Nephron progenitor cell (in vitro differentiated cells): Measurements from ENCODE around the gene IDNK.
"Not testable (repeated sequence)": the region's sequence is repeated elsewhere in the genome, so short reads cannot be mapped to it uniquely, and the experiment has no call there.

Source experiments
- DNase-seq: peaks from one replicate; pipeline ENCODE4 v3.0.0; 2021
- H3K27ac Mint-ChIP-seq: 2 replicates; pipeline ENCODE4 v1.8.0; 2021; ENCODE audit warnings: mild to moderate bottlenecking, moderate library complexity, mixed read lengths
- H3K27me3 Mint-ChIP-seq: 2 replicates; pipeline ENCODE4 v1.8.0; 2021; ENCODE audit warnings: mild to moderate bottlenecking, low read depth, mixed read lengths; ENCODE audit not compliant: poor library complexity
- H3K36me3 Mint-ChIP-seq: 2 replicates; pipeline ENCODE4 v1.8.0; 2021; ENCODE audit warnings: low read depth, mixed read lengths
- H3K4me1 Mint-ChIP-seq: 2 replicates; pipeline ENCODE4 v1.8.0; 2021; ENCODE audit warnings: mixed read lengths
- H3K4me3 Mint-ChIP-seq: 2 replicates; pipeline ENCODE4 v1.8.0; 2021; ENCODE audit warnings: mild to moderate bottlenecking, moderate library complexity, mixed read lengths
- H3K9me3 Mint-ChIP-seq: 2 replicates; pipeline ENCODE4 v1.8.0; 2021; ENCODE audit warnings: mild to moderate bottlenecking, moderate library complexity, mixed read lengths
- CTCF ChIP-seq: fragments of 200-600 bp; sonication (generic); IDR thresholded peaks from 2 replicates; pipeline ENCODE4 v1.5.0; 2021; ENCODE audit warnings: antibody characterized with exemption

The IDNK gene

DNA sequence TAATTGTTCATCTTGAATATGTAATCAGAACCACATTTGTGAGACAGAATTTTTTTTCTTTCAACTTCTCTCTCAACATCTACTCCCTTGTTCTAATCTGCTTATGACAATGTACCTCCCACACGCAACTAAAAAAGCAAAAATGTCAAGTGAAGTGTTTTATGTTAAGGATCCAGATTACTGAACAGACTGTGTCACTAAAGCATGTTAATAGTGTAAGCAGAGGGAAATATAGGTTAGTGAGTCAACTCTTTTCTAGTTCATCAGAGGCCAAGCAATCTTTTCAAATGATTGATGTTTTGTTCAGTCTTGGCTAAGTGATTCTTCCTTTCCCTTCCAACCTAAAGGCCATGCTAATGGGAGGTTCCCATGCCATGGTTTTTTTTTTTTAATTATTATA is 34.7 kb upstream of the IDNK start:
- no peak for DNase-seq
- Mint-ChIP-seq H3K27me3 (no peaks in the 10 kb centered on the region), H3K36me3 (no peaks in the 10 kb centered on the region), H3K9me3 (peaks cover 5% of the 10 kb centered on the region), H3K27ac (no peak overlapping the region), H3K4me1 (no peaks in the 10 kb centered on the region), H3K4me3 (no peak overlapping the region)
- no peak for TF ChIP-seq CTCF

GRCh38 chr9:83596899-83597504 is 25.9 kb upstream of the IDNK start:
- H3K27me3 Mint-ChIP-seq, result peaks cover 7% of the 10 kb centered on the region
- no peaks in the 10 kb centered on the region for H3K4me1 Mint-ChIP-seq
- H3K27ac Mint-ChIP-seq, result no peak overlapping the region
- no peaks in the 10 kb centered on the region for H3K36me3 Mint-ChIP-seq
- peak; percentile 72 for DNase-seq
- H3K4me3 Mint-ChIP-seq, result no peak overlapping the region
- H3K9me3 Mint-ChIP-seq, result no peaks in the 10 kb centered on the region
- peak; percentile 76 for TF ChIP-seq CTCF

DNA sequence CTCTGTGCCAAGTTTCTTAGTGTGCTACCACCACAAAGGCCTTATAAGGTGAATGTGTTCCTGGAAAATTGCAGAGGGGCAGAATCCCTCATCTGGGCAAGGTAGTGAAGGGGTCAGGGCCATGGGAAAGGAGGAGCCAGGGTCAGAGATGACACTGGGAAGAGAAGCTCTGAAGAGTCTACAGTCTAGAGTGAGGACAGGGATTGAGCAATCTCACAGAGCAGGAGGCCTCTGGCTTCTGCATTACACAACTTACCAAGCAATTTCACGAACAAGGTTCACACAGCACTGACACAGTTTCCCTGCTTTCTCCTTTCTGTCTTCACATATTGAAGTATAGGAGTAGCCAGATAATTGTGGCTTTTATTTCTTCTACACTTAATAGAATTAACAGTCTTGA is 24.5 kb upstream of the IDNK start:
- H3K9me3 Mint-ChIP-seq, result no peaks in the 10 kb centered on the region
- no peak for TF ChIP-seq CTCF
- no peak overlapping the region for H3K27ac Mint-ChIP-seq
- H3K27me3 Mint-ChIP-seq, result peaks cover 7% of the 10 kb centered on the region
- DNase-seq, result no peak
- no peak overlapping the region for H3K4me3 Mint-ChIP-seq
- no peaks in the 10 kb centered on the region for H3K4me1 Mint-ChIP-seq
- no peaks in the 10 kb centered on the region for H3K36me3 Mint-ChIP-seq

DNA sequence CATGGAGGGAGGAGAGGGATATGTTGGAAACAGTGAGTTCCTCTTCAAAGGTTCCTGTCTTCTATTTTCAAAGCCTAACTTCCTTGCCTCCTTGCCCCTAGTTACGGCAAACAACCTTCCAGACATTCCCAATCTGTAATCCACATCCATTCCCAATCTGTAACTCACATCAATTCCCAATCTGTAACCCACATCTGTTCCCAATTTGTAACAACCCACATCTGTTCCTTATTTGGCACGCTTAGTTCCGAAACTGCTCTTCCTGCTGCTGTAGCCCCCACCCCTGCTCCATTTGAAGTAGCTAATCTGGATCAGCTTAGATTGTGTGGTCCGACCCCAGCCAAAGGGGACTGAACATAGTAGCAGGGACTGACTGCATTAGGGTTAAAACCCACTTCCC is 23.9 kb upstream of the IDNK start:
- H3K27ac Mint-ChIP-seq, result peak overlapping the region; percentile 7
- no peaks in the 10 kb centered on the region for H3K4me1 Mint-ChIP-seq
- H3K36me3 Mint-ChIP-seq, result no peaks in the 10 kb centered on the region
- TF ChIP-seq CTCF, result no peak
- H3K4me3 Mint-ChIP-seq, result no peak overlapping the region
- peaks cover 7% of the 10 kb centered on the region for H3K27me3 Mint-ChIP-seq
- DNase-seq, result no peak
- H3K9me3 Mint-ChIP-seq, result no peaks in the 10 kb centered on the region

DNA sequence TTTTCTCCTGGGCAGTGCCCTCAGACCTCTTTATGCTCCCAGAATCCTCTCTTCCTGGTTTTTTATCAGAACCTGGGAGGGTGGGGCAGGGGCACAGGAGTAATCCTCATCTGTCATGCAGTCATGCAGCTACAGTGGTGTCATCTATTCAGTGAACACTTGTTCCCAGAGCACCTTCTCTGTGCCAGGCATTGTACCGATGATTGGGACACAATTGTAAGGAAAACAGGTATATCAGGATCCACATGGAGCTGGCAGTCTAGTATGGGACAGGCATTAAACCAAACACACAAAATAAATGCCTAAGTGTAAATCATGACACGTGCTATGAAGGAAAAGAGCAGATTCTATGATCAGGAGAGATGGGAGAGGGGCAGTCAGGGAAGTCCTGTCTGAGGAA is 21.5 kb upstream of the IDNK start:
- H3K27me3 Mint-ChIP-seq, result peaks cover 11% of the 10 kb centered on the region
- H3K4me1 Mint-ChIP-seq, result no peaks in the 10 kb centered on the region
- H3K27ac Mint-ChIP-seq, result no peak overlapping the region
- no peak for DNase-seq
- H3K4me3 Mint-ChIP-seq, result no peak overlapping the region
- no peaks in the 10 kb centered on the region for H3K36me3 Mint-ChIP-seq
- no peak for TF ChIP-seq CTCF
- no peaks in the 10 kb centered on the region for H3K9me3 Mint-ChIP-seq

GRCh38 chr9:83607620-83608019 is 15.3 kb upstream of the IDNK start:
- not testable (repeated sequence) for DNase-seq

GRCh38 chr9:83613298-83613697 is 9.6 kb upstream of the IDNK start:
- not testable (repeated sequence) for DNase-seq, H3K4me3 Mint-ChIP-seq, H3K27me3 Mint-ChIP-seq, H3K4me1 Mint-ChIP-seq, H3K36me3 Mint-ChIP-seq, H3K27ac Mint-ChIP-seq, H3K9me3 Mint-ChIP-seq

More at GRCh38 chr9:83607620-83608019, 15.3 kb upstream of the IDNK start:
- not testable (repeated sequence) for H3K27ac Mint-ChIP-seq, H3K36me3 Mint-ChIP-seq, H3K4me1 Mint-ChIP-seq, H3K27me3 Mint-ChIP-seq, H3K4me3 Mint-ChIP-seq, H3K9me3 Mint-ChIP-seq
